ENCODE data around the gene KLHL22. TPM values are rescaled to one million over a fixed set of nuclear protein-coding genes. Genes with fewer than 3 reads are reported as not detected.
"Not testable (repeated sequence)": the region's sequence is repeated elsewhere in the genome, so short reads cannot be mapped to it uniquely, and the experiment has no call there.

Gene KLHL22
- polyA plus RNA-seq, 2 donors, result 5.7 to 6.3 TPM

GRCh38 chr22:20472629-20473442 is 22.8 kb downstream of the KLHL22 start:
- Histone ChIP-seq H3K27me3 (ENCODE audit: control insufficient read depth in 1 of 2, insufficient read depth in 2 of 2, low read length in 2 of 2) (no peaks in the 10 kb centered on the region), H3K36me3 (ENCODE audit: control insufficient read depth in 2 of 2, insufficient read depth in 2 of 2, low read length in 1 of 2) (peaks cover 0 to 6% of the 10 kb centered on the region in 2 donors), H3K27ac (ENCODE audit: low read depth in 2 of 2, low read length in 1 of 2) (no peak overlapping the region), H3K4me3 (ENCODE audit: low read depth in 1 of 2, low read length in 2 of 2) (no peak overlapping the region), H3K9me3 (ENCODE audit: control insufficient read depth in 2 of 2, insufficient read depth in 1 of 2, low read depth in 1 of 2, low read length in 1 of 2) (no peaks in the 10 kb centered on the region), H3K4me1 (ENCODE audit: control insufficient read depth in 2 of 2, insufficient read depth in 2 of 2, low read length in 1 of 2) (peaks cover 0 to 4% of the 10 kb centered on the region in 2 donors)
- 86 to 89% methylated on average over 11 of the region's 11 CpGs for WGBS, 2 donors

GRCh38 chr22:20471126-20471833 is 24.3 kb downstream of the KLHL22 start:
- H3K36me3 ChIP-seq (ENCODE audit: control insufficient read depth in 2 of 2, insufficient read depth in 2 of 2, low read length in 1 of 2), result peaks cover 0 to 6% of the 10 kb centered on the region in 2 donors
- WGBS, 2 donors, result 79 to 88% methylated on average over 9 of the region's 9 CpGs
- no peak overlapping the region for H3K27ac ChIP-seq (ENCODE audit: low read depth in 2 of 2, low read length in 1 of 2)
- no peaks in the 10 kb centered on the region for H3K9me3 ChIP-seq (ENCODE audit: control insufficient read depth in 2 of 2, insufficient read depth in 1 of 2, low read depth in 1 of 2, low read length in 1 of 2)
- peaks cover 0 to 4% of the 10 kb centered on the region in 2 donors for H3K4me1 ChIP-seq (ENCODE audit: control insufficient read depth in 2 of 2, insufficient read depth in 2 of 2, low read length in 1 of 2)
- no peaks in the 10 kb centered on the region for H3K27me3 ChIP-seq (ENCODE audit: control insufficient read depth in 1 of 2, insufficient read depth in 2 of 2, low read length in 2 of 2)
- no peak overlapping the region for H3K4me3 ChIP-seq (ENCODE audit: low read depth in 1 of 2, low read length in 2 of 2)

GRCh38 chr22:20470525-20470924 is 25.1 kb downstream of the KLHL22 start:
- 94 to 99% methylated on average over 2 of the region's 2 CpGs for WGBS, 2 donors

GRCh38 chr22:20469110-20469868 is 26.3 kb downstream of the KLHL22 start:
- 80 to 87% methylated on average over 6 of the region's 6 CpGs for WGBS, 2 donors

More at GRCh38 chr22:20470525-20470924, 25.1 kb downstream of the KLHL22 start:
- not testable (repeated sequence) for H3K9me3 ChIP-seq (ENCODE audit: control insufficient read depth in 2 of 2, insufficient read depth in 1 of 2, low read depth in 1 of 2, low read length in 1 of 2); H3K27ac ChIP-seq (ENCODE audit: low read depth in 2 of 2, low read length in 1 of 2); H3K4me1 ChIP-seq (ENCODE audit: control insufficient read depth in 2 of 2, insufficient read depth in 2 of 2, low read length in 1 of 2); H3K36me3 ChIP-seq (ENCODE audit: control insufficient read depth in 2 of 2, insufficient read depth in 2 of 2, low read length in 1 of 2); H3K4me3 ChIP-seq (ENCODE audit: low read depth in 1 of 2, low read length in 2 of 2); H3K27me3 ChIP-seq (ENCODE audit: control insufficient read depth in 1 of 2, insufficient read depth in 2 of 2, low read length in 2 of 2)

GRCh38 chr22:20466659-20467379 is 28.8 kb downstream of the KLHL22 start:
- H3K4me1 ChIP-seq (ENCODE audit: control insufficient read depth in 2 of 2, insufficient read depth in 2 of 2, low read length in 1 of 2), result peaks cover 3 to 12% of the 10 kb centered on the region in 2 donors
- H3K4me3 ChIP-seq (ENCODE audit: low read depth in 1 of 2, low read length in 2 of 2), result no peak overlapping the region
- no peaks in the 10 kb centered on the region for H3K9me3 ChIP-seq (ENCODE audit: control insufficient read depth in 2 of 2, insufficient read depth in 1 of 2, low read depth in 1 of 2, low read length in 1 of 2)
- H3K27me3 ChIP-seq (ENCODE audit: control insufficient read depth in 1 of 2, insufficient read depth in 2 of 2, low read length in 2 of 2), result no peaks in the 10 kb centered on the region
- no peak overlapping the region for H3K27ac ChIP-seq (ENCODE audit: low read depth in 2 of 2, low read length in 1 of 2)
- peaks cover 0 to 12% of the 10 kb centered on the region in 2 donors for H3K36me3 ChIP-seq (ENCODE audit: control insufficient read depth in 2 of 2, insufficient read depth in 2 of 2, low read length in 1 of 2)
- 76 to 88% methylated on average over 3 of the region's 3 CpGs for WGBS, 2 donors

More at GRCh38 chr22:20469110-20469868, 26.3 kb downstream of the KLHL22 start:
- no peak overlapping the region for H3K4me3 ChIP-seq (ENCODE audit: low read depth in 1 of 2, low read length in 2 of 2)
- H3K4me1 ChIP-seq (ENCODE audit: control insufficient read depth in 2 of 2, insufficient read depth in 2 of 2, low read length in 1 of 2), result peaks cover under 1 to 10% of the 10 kb centered on the region in 2 donors
- no peak overlapping the region for H3K27ac ChIP-seq (ENCODE audit: low read depth in 2 of 2, low read length in 1 of 2)
- H3K9me3 ChIP-seq (ENCODE audit: control insufficient read depth in 2 of 2, insufficient read depth in 1 of 2, low read depth in 1 of 2, low read length in 1 of 2), result no peaks in the 10 kb centered on the region
- peaks cover 0 to 12% of the 10 kb centered on the region in 2 donors for H3K36me3 ChIP-seq (ENCODE audit: control insufficient read depth in 2 of 2, insufficient read depth in 2 of 2, low read length in 1 of 2)
- H3K27me3 ChIP-seq (ENCODE audit: control insufficient read depth in 1 of 2, insufficient read depth in 2 of 2, low read length in 2 of 2), result no peaks in the 10 kb centered on the region

DNA sequence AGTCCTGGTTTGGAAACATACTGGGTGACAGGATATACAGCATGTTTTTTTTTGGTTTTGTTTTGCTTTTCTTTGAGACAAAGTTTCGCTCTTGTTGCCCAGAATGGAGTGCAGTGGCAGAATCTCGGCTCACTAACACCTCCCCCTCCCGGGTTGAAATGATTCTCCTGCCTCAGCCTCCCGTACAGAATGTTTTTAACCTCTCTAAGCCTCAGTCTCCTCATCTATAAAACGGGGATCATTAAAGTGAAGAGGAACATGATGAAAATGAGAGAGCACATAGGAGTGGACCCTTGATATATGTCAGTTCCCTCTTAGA is 29.9 kb downstream of the KLHL22 start:
- 90% methylated on average over 5 of the region's 5 CpGs for WGBS, 2 donors
- H3K27me3 ChIP-seq (ENCODE audit: control insufficient read depth in 1 of 2, insufficient read depth in 2 of 2, low read length in 2 of 2), result no peaks in the 10 kb centered on the region
- H3K4me3 ChIP-seq (ENCODE audit: low read depth in 1 of 2, low read length in 2 of 2), result no peak overlapping the region
- H3K27ac ChIP-seq (ENCODE audit: low read depth in 2 of 2, low read length in 1 of 2), result no peak overlapping the region
- no peaks in the 10 kb centered on the region for H3K9me3 ChIP-seq (ENCODE audit: control insufficient read depth in 2 of 2, insufficient read depth in 1 of 2, low read depth in 1 of 2, low read length in 1 of 2)
- H3K36me3 ChIP-seq (ENCODE audit: control insufficient read depth in 2 of 2, insufficient read depth in 2 of 2, low read length in 1 of 2), result peaks cover 0 to 10% of the 10 kb centered on the region in 2 donors
- H3K4me1 ChIP-seq (ENCODE audit: control insufficient read depth in 2 of 2, insufficient read depth in 2 of 2, low read length in 1 of 2), result peaks cover 3 to 9% of the 10 kb centered on the region in 2 donors

- no peak overlapping the region for H3K4me3 ChIP-seq (ENCODE audit: low read depth in 1 of 2, low read length in 2 of 2)
- WGBS, 2 donors, result 94 to 95% methylated on average over 32 of the region's 32 CpGs
- peaks cover 0 to 10% of the 10 kb centered on the region in 2 donors for H3K36me3 ChIP-seq (ENCODE audit: control insufficient read depth in 2 of 2, insufficient read depth in 2 of 2, low read length in 1 of 2)
- no peak overlapping the region for H3K27ac ChIP-seq (ENCODE audit: low read depth in 2 of 2, low read length in 1 of 2)
- H3K27me3 ChIP-seq (ENCODE audit: control insufficient read depth in 1 of 2, insufficient read depth in 2 of 2, low read length in 2 of 2), result no peaks in the 10 kb centered on the region
- peaks cover 3 to 9% of the 10 kb centered on the region in 2 donors for H3K4me1 ChIP-seq (ENCODE audit: control insufficient read depth in 2 of 2, insufficient read depth in 2 of 2, low read length in 1 of 2)
- no peaks in the 10 kb centered on the region for H3K9me3 ChIP-seq (ENCODE audit: control insufficient read depth in 2 of 2, insufficient read depth in 1 of 2, low read depth in 1 of 2, low read length in 1 of 2)
Observed at GRCh38 chr22:20464912-20465758, 30.5 kb downstream of the KLHL22 start.

DNA sequence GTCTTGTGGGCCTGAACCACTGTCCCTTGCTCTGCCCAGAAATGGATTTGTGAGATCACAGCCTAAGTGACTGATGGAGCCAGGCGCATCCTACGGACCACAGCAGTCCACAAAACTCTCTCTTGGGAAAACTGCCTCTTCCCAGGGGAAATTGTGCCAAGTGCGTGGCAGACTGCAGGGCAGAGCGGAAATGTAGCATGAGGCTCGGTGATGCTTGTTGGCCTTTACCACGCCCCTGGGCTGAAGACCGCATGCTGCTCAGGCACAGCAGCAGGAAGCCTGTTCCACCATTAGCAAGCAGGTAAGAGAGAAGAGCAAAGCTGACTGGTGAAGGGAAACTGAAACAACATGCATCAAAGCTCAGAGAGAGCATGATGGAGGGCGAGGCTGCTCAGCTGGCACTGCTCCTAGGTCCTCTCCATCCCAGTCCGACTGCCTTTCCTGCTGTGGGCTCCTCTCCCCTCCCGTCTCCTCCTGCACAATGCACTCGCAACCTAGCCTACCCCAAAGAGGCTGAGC is 31.4 kb downstream of the KLHL22 start:
- Histone ChIP-seq H3K9me3 (ENCODE audit: control insufficient read depth in 2 of 2, insufficient read depth in 1 of 2, low read depth in 1 of 2, low read length in 1 of 2) (no peaks in the 10 kb centered on the region), H3K27ac (ENCODE audit: low read depth in 2 of 2, low read length in 1 of 2) (peak overlapping the region; percentile 70 to 77), H3K27me3 (ENCODE audit: control insufficient read depth in 1 of 2, insufficient read depth in 2 of 2, low read length in 2 of 2) (no peaks in the 10 kb centered on the region), H3K36me3 (ENCODE audit: control insufficient read depth in 2 of 2, insufficient read depth in 2 of 2, low read length in 1 of 2) (peaks cover 2 to 9% of the 10 kb centered on the region in 2 donors), H3K4me1 (ENCODE audit: control insufficient read depth in 2 of 2, insufficient read depth in 2 of 2, low read length in 1 of 2) (peaks cover 3 to 9% of the 10 kb centered on the region in 2 donors), H3K4me3 (ENCODE audit: low read depth in 1 of 2, low read length in 2 of 2) (no peak overlapping the region)
- WGBS, 2 donors, result 80% methylated on average over 11 of the region's 11 CpGs
